ENCODE results near the gene HADHA. TPM values are rescaled to one million over a fixed set of nuclear protein-coding genes. Genes with fewer than 3 reads are reported as not detected.

The HADHA gene
- total RNA-seq (2021; ENCODE audit: unreplicated experiment) (101 TPM), Bru-seq, nascent RNA (percentile 77 among the genes with signal in this experiment), BruChase-seq, experiment 1, labeled RNA remaining after a 6-hour chase (percentile 82 among the genes with signal in this experiment), BruChase-seq, experiment 2, labeled RNA remaining after a 2-hour chase (percentile 70 among the genes with signal in this experiment)
- 67.9 and 85.4 TPM in 2 replicates for polyA plus RNA-seq (2012)
- long read RNA-seq, transcript HADHA-201 (20 exons, 3,037 nt) = major isoform, 280 of 339 reads
- long read RNA-seq, transcript HADHA-211 (19 exons, 2,158 nt) = minor isoform, 5 of 339 reads
- long read RNA-seq, partial matches to known transcripts = 28 of 339 reads
- long read RNA-seq, other reads (novel, unspliced or antisense) = 24 of 339 reads

DNA sequence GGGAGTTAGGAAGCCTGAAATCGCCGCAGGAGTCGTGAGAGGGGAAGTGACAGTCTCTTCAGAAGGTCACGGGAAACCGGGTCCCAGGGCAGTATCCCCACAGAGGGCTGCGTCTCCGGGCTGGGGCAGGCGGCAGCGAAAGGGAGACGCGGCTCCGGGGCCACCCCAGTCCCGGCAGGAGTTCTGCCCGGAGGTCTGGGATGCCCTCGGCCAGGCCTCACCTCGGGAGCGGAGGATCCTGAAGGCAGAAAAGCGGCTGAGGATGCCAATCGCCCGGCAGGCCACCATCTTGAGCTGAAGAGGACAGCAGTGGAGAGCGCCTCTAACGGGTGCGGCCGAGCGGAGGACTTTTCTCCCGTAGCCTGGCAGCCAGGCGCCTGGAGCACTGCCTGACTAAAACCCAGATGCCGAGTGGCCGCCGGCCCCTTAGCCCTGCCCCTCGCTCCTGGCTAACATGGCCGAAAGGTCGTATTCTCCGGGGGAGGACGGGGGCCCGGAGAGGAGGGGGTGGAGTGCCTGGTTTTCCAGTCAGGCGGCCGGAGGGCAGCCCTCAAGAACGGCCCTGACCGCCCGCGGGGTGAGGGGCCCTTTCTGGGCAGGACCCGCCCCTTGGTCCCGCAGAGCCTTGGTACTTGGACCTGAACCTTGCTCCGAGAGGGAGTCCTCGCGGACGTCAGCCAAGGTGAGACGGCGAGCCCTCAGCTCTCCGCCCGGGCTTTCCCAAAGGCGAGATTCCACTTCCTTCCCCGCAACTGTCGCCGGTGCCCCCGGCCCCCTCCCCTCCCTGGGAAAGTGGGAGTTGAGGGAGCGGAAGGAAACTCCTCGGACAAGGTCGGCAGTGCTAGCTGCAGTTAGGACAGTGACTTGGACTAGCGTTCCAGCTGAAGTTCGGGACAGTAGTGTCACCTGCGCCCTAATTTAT lies at the start of gene HADHA, which contains the start of gene HADHB:
Gene HADHA, minus strand, starts transcription at position 324 of the 922 bp plus-strand sequence. Its CDS starts 36 bp downstream, at position 288.
Gene HADHB, plus strand, starts transcription at position 631 of the 922 bp plus-strand sequence. CDS start 9,316 bp downstream, outside the sequence.
- intact Hi-C loops (cut with micrococcal nuclease) = no loop called here
- Histone ChIP-seq H2AFZ (ENCODE audit: low read depth, low read length, poor library complexity, severe bottlenecking) (peak within 1 kb of the TSS; percentile 83), H3K27ac (ENCODE audit: low read depth, low read length) (peak within 1 kb of the TSS; percentile 77), H3K9me2 (ENCODE audit: insufficient read depth) (no peaks in the 10 kb centered on the region), H3K4me1 (ENCODE audit: control insufficient read depth in 1 of 2, insufficient read depth in 2 of 2, low read length in 2 of 2) (peaks cover 13 to 36% of the 10 kb centered on the region in 2 experiments; a peak in 3 of 4 replicates), H3K79me2 (ENCODE audit: insufficient read depth, low read length) (peaks cover 93% of the 10 kb centered on the region), H3K9me3 (ENCODE audit: control insufficient read depth in 1 of 2, insufficient read depth in 1 of 2, low read depth in 1 of 2, low read length in 2 of 2) (no peaks in the 10 kb centered on the region), H3K27me3 (ENCODE audit: insufficient read depth, low read length) (no peaks in the 10 kb centered on the region), H3K36me3 (ENCODE audit: control insufficient read depth in 1 of 2, insufficient read depth in 2 of 2, low read length in 2 of 2) (no peaks in the 10 kb centered on the region), H3K9ac (ENCODE audit: low read length) (peak within 1 kb of the TSS; percentile 74), H3K4me2 (ENCODE audit: low read length) (peak within 1 kb of the TSS; percentile 72), H4K20me1 (ENCODE audit: insufficient read depth) (no peaks in the 10 kb centered on the region), H3K4me3 (replicated peaks in 1 of 2; ENCODE audit: low read depth in 1 of 2, low read length in 2 of 2) (peak within 1 kb of the TSS; percentile 69 to 91)
- ATAC-seq (peak; percentile 92), DNase-seq (ENCODE audit: low read depth, low spot score) (peak; percentile 91)
- no TSS peak for BruUV-seq (replicated peaks)
- CTCF ChIA-PET = no interaction called here
- RAD21 ChIA-PET (ENCODE audit: low non-redundant PET in 1 of 2, low total read pairs in 2 of 2, uncharacterized antibody in 2 of 2, unreplicated experiment in 2 of 2) = interaction anchor here in 1 of 2 experiments (0.6 to 0.7 kb wide), 2 partner anchors 16 to 37 kb away, joined by 3 read pairs; no protein-coding TSS in a partner anchor
- POLR2A ChIA-PET = interaction anchor here (0.9 to 1.9 kb wide), 7 partner anchors 9 to 476 kb away, joined by 3 to 6 read pairs (median 3); partner anchors contain the start of gene SELENOI
- no peak for TF ChIP-seq JUND (IDR thresholded peaks at IDR 0.05)
- TF ChIP-seq, protein P1, sequence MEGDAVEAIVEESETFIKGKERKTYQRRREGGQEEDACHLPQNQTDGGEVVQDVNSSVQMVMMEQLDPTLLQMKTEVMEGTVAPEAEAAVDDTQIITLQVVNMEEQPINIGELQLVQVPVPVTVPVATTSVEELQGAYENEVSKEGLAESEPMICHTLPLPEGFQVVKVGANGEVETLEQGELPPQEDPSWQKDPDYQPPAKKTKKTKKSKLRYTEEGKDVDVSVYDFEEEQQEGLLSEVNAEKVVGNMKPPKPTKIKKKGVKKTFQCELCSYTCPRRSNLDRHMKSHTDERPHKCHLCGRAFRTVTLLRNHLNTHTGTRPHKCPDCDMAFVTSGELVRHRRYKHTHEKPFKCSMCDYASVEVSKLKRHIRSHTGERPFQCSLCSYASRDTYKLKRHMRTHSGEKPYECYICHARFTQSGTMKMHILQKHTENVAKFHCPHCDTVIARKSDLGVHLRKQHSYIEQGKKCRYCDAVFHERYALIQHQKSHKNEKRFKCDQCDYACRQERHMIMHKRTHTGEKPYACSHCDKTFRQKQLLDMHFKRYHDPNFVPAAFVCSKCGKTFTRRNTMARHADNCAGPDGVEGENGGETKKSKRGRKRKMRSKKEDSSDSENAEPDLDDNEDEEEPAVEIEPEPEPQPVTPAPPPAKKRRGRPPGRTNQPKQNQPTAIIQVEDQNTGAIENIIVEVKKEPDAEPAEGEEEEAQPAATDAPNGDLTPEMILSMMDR (IDR thresholded peaks at IDR 0.05 in 2 of 3, conservative IDR thresholded peaks at IDR 0.05 in 1 of 3; ENCODE audit: borderline replicate concordance in 1 of 3, insufficient read depth in 1 of 3, low read depth in 2 of 3, low read length in 2 of 3) = peak in 1 of 3 experiments; percentile 22; a peak in 1 of 6 replicates
- no peak for TF ChIP-seq SRF (IDR thresholded peaks at IDR 0.05; ENCODE audit: low read depth)
- TF ChIP-seq ZNF274 (IDR thresholded peaks at IDR 0.05; ENCODE audit: low read depth, low read length) = no peak
- no peak for TF ChIP-seq ELF1 (IDR thresholded peaks at IDR 0.05; ENCODE audit: borderline replicate concordance, low read depth)
- TF ChIP-seq ZFX (IDR thresholded peaks at IDR 0.05) = no peak
- TF ChIP-seq, protein P2, sequence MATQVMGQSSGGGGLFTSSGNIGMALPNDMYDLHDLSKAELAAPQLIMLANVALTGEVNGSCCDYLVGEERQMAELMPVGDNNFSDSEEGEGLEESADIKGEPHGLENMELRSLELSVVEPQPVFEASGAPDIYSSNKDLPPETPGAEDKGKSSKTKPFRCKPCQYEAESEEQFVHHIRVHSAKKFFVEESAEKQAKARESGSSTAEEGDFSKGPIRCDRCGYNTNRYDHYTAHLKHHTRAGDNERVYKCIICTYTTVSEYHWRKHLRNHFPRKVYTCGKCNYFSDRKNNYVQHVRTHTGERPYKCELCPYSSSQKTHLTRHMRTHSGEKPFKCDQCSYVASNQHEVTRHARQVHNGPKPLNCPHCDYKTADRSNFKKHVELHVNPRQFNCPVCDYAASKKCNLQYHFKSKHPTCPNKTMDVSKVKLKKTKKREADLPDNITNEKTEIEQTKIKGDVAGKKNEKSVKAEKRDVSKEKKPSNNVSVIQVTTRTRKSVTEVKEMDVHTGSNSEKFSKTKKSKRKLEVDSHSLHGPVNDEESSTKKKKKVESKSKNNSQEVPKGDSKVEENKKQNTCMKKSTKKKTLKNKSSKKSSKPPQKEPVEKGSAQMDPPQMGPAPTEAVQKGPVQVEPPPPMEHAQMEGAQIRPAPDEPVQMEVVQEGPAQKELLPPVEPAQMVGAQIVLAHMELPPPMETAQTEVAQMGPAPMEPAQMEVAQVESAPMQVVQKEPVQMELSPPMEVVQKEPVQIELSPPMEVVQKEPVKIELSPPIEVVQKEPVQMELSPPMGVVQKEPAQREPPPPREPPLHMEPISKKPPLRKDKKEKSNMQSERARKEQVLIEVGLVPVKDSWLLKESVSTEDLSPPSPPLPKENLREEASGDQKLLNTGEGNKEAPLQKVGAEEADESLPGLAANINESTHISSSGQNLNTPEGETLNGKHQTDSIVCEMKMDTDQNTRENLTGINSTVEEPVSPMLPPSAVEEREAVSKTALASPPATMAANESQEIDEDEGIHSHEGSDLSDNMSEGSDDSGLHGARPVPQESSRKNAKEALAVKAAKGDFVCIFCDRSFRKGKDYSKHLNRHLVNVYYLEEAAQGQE (IDR thresholded peaks at IDR 0.05; ENCODE audit: low read depth) = no peak
- TF ChIP-seq CEBPB (IDR thresholded peaks at IDR 0.05; ENCODE audit: low read depth) = no peak
- TF ChIP-seq POLR2AphosphoS5 (IDR thresholded peaks at IDR 0.05; ENCODE audit: low read depth, low read length) = peak; percentile 94
- TF ChIP-seq TCF7L2 (IDR thresholded peaks at IDR 0.05; ENCODE audit: borderline replicate concordance, extremely low read depth, insufficient read depth, insufficient read length) = peak; percentile 28
- peak; percentile 85 for TF ChIP-seq SIN3A (IDR thresholded peaks at IDR 0.05; ENCODE audit: low read depth)
- no peak for TF ChIP-seq EGR1 (IDR thresholded peaks at IDR 0.05; ENCODE audit: low read depth)
- no peak for TF ChIP-seq EZH2phosphoT487 (IDR thresholded peaks at IDR 0.05; ENCODE audit: borderline replicate concordance)
- TF ChIP-seq, protein P3, sequence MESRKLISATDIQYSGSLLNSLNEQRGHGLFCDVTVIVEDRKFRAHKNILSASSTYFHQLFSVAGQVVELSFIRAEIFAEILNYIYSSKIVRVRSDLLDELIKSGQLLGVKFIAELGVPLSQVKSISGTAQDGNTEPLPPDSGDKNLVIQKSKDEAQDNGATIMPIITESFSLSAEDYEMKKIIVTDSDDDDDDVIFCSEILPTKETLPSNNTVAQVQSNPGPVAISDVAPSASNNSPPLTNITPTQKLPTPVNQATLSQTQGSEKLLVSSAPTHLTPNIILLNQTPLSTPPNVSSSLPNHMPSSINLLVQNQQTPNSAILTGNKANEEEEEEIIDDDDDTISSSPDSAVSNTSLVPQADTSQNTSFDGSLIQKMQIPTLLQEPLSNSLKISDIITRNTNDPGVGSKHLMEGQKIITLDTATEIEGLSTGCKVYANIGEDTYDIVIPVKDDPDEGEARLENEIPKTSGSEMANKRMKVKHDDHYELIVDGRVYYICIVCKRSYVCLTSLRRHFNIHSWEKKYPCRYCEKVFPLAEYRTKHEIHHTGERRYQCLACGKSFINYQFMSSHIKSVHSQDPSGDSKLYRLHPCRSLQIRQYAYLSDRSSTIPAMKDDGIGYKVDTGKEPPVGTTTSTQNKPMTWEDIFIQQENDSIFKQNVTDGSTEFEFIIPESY (IDR thresholded peaks at IDR 0.05; ENCODE audit: extremely low read depth, insufficient replicate concordance, low read length) = no peak
- TF ChIP-seq FOSL1 (IDR thresholded peaks at IDR 0.05; ENCODE audit: low read depth) = no peak
- TF ChIP-seq YY1 (IDR thresholded peaks at IDR 0.05; ENCODE audit: extremely low read depth, insufficient replicate concordance, low read depth, low read length) = peak; percentile 88

All from HCT116 (cell line).